Mucosa of rectum (tissue), 2 donors: ENCODE data around the gene PPP2R5D.

ENCODE experiments used
- H3K27ac ChIP-seq, 2 donors: one replicate each; pipeline ENCODE4 v1.7.0; 2013; ENCODE audit warnings: inconsistent platforms in 2 of 2, low read depth in 2 of 2, low read length in 2 of 2
- H3K27me3 ChIP-seq, 2 donors: one replicate each; pipeline ENCODE4 v1.7.0; 2013; ENCODE audit warnings: low read length in 2 of 2; ENCODE audit not compliant: control insufficient read depth in 2 of 2, insufficient read depth in 2 of 2
- H3K36me3 ChIP-seq, 2 donors: one replicate each; pipeline ENCODE4 v1.7.0; 2013; ENCODE audit warnings: low read length in 2 of 2; ENCODE audit not compliant: control insufficient read depth in 2 of 2, insufficient read depth in 2 of 2
- H3K4me1 ChIP-seq, 2 donors: one replicate each; pipeline ENCODE4 v1.7.0; 2013; ENCODE audit warnings: low read length in 2 of 2, mild to moderate bottlenecking in 1 of 2; ENCODE audit not compliant: control insufficient read depth in 2 of 2, insufficient read depth in 2 of 2
- H3K4me3 ChIP-seq, 2 donors: one replicate each; pipeline ENCODE4 v1.7.0; 2013; ENCODE audit warnings: low read length in 2 of 2
- H3K9ac ChIP-seq, 2 donors: one replicate each; pipeline ENCODE4 v1.7.0; 2013; ENCODE audit warnings: low read length in 2 of 2, low read depth in 1 of 2, mild to moderate bottlenecking in 1 of 2
- H3K9me3 ChIP-seq, 2 donors: one replicate each; pipeline ENCODE4 v1.7.0; 2013; ENCODE audit warnings: low read length in 2 of 2; ENCODE audit not compliant: control insufficient read depth in 2 of 2
- donor health status: healthy.
- donor health status: Normal muscosa, but diverticular disease.

PPP2R5D gene

GRCh38 chr6:42963179-42963854, 21.1 kb upstream of the PPP2R5D start:
- no peaks in the 10 kb centered on the region for H3K9me3 ChIP-seq
- H3K36me3 ChIP-seq: peaks cover 14 to 25% of the 10 kb centered on the region in 2 donors
- peaks cover 11 to 13% of the 10 kb centered on the region in 2 donors for H3K4me1 ChIP-seq

GRCh38 chr6:42963855-42964605, 20.3 kb upstream of the PPP2R5D start:
- no peak overlapping the region for H3K27ac ChIP-seq
- H3K36me3 ChIP-seq: peaks cover 21 to 25% of the 10 kb centered on the region in 2 donors

More at GRCh38 chr6:42963179-42963854, 21.1 kb upstream of the PPP2R5D start:
- no peak overlapping the region for H3K9ac ChIP-seq
- no peak overlapping the region for H3K4me3 ChIP-seq
- H3K27me3 ChIP-seq: peaks cover 0 to 5% of the 10 kb centered on the region in 2 donors
- H3K27ac ChIP-seq: no peak overlapping the region

GRCh38 chr6:42966571-42966970, 17.8 kb upstream of the PPP2R5D start:
- H3K4me1 ChIP-seq: no peaks in the 10 kb centered on the region
- H3K9ac ChIP-seq: no peak overlapping the region
- H3K36me3 ChIP-seq: peaks cover 27 to 28% of the 10 kb centered on the region in 2 donors
- no peak overlapping the region for H3K4me3 ChIP-seq
- no peak overlapping the region for H3K27ac ChIP-seq
- no peaks in the 10 kb centered on the region for H3K27me3 ChIP-seq
- no peaks in the 10 kb centered on the region for H3K9me3 ChIP-seq

More at GRCh38 chr6:42963855-42964605, 20.3 kb upstream of the PPP2R5D start:
- H3K27me3 ChIP-seq: peaks cover 0 to 5% of the 10 kb centered on the region in 2 donors
- H3K9me3 ChIP-seq: no peaks in the 10 kb centered on the region
- H3K9ac ChIP-seq: no peak overlapping the region
- no peak overlapping the region for H3K4me3 ChIP-seq
- H3K4me1 ChIP-seq: peaks cover 11 to 13% of the 10 kb centered on the region in 2 donors

- Histone ChIP-seq H3K27ac (no peak overlapping the region), H3K4me1 (no peaks in the 10 kb centered on the region), H3K9ac (no peak overlapping the region), H3K27me3 (no peaks in the 10 kb centered on the region), H3K9me3 (no peaks in the 10 kb centered on the region), H3K4me3 (no peak overlapping the region), H3K36me3 (peaks cover 27 to 28% of the 10 kb centered on the region in 2 donors)
These were observed 17.1 kb upstream of the PPP2R5D start for GRCh38 chr6:42967228-42967627.

GRCh38 chr6:42968126-42968701, 16.2 kb upstream of the PPP2R5D start:
- Histone ChIP-seq H3K9ac (no peak overlapping the region), H3K4me3 (no peak overlapping the region), H3K9me3 (no peaks in the 10 kb centered on the region), H3K36me3 (peaks cover 26 to 27% of the 10 kb centered on the region in 2 donors), H3K4me1 (no peaks in the 10 kb centered on the region), H3K27me3 (no peaks in the 10 kb centered on the region), H3K27ac (no peak overlapping the region)

GRCh38 chr6:42968783-42969182, 15.6 kb upstream of the PPP2R5D start:
- Histone ChIP-seq H3K27ac (no peak overlapping the region), H3K9ac (no peak overlapping the region), H3K4me3 (no peak overlapping the region), H3K9me3 (no peaks in the 10 kb centered on the region), H3K27me3 (no peaks in the 10 kb centered on the region), H3K4me1 (no peaks in the 10 kb centered on the region), H3K36me3 (peaks cover 27 to 29% of the 10 kb centered on the region in 2 donors)

GRCh38 chr6:42969431-42969830, 14.9 kb upstream of the PPP2R5D start:
- no peak overlapping the region for H3K27ac ChIP-seq
- no peak overlapping the region for H3K4me3 ChIP-seq
- H3K9ac ChIP-seq: no peak overlapping the region
- no peaks in the 10 kb centered on the region for H3K9me3 ChIP-seq
- H3K27me3 ChIP-seq: no peaks in the 10 kb centered on the region
- no peaks in the 10 kb centered on the region for H3K4me1 ChIP-seq
- peaks cover 21 to 30% of the 10 kb centered on the region in 2 donors for H3K36me3 ChIP-seq

GRCh38 chr6:42969934-42970333, 14.4 kb upstream of the PPP2R5D start:
- Histone ChIP-seq H3K9me3 (no peaks in the 10 kb centered on the region), H3K9ac (no peak overlapping the region), H3K4me1 (no peaks in the 10 kb centered on the region), H3K36me3 (peaks cover 21 to 25% of the 10 kb centered on the region in 2 donors), H3K27me3 (no peaks in the 10 kb centered on the region), H3K4me3 (no peak overlapping the region), H3K27ac (no peak overlapping the region)

- no peaks in the 10 kb centered on the region for H3K27me3 ChIP-seq
- no peak overlapping the region for H3K9ac ChIP-seq
- H3K27ac ChIP-seq: no peak overlapping the region
- H3K36me3 ChIP-seq: peaks cover 20% of the 10 kb centered on the region in 2 donors
- H3K4me1 ChIP-seq: no peaks in the 10 kb centered on the region
- no peaks in the 10 kb centered on the region for H3K9me3 ChIP-seq
- no peak overlapping the region for H3K4me3 ChIP-seq
These were observed 13.3 kb upstream of the PPP2R5D start for GRCh38 chr6:42970871-42971612.
